Measurements from ENCODE around the gene COPS7A.
A peak's percentile ranks its signal among the peaks of the same experiment; 100 is the strongest.

COPS7A gene

GRCh38 chr12:6723607-6724408 lies at the start of gene COPS7A:
COPS7A (plus strand) TSS chr12:6724046; CDS start chr12:6724657, 611 bp downstream.
- DNase-seq (ENCODE audit: low read depth): peak; percentile 91

DNA sequence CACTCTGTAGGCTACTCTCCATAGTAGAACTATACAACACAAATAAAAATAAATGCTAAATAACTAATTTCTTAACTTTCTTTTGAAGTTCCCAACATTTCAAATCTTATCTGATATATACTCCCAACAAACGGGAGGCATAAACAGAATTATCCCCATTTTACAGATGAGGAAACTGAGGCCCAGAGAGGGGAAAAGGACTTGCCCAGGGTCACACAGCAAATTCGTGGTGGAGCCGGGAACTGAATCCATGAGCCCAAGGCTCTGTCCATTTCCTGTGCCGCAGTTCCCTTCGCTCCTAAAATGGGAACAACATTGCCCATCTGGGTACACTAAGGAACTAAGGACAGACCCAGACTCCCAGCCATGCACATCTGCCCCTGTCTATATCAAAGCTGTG lies 46.9 kb upstream of the COPS7A start:
- DNase-seq (ENCODE audit: low read depth): no peak

DNA sequence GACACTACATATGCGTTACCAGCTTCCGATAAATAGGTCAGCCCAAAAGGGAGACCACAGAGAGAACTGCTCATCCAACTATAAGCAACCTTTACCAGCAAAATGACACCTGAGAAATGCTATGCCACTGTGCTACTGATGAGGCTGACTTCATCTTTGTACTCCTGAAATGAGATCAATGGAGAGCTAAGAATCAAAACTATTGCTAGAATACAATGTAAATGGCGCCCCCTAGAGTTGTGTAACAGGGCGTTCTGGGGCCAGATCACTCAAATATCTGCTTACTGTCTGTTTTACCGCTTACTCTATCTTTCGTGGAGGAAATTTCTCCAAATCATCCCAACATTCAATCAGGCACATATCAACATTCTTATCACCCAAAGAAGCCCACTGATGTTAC lies 39.2 kb upstream of the COPS7A start:
- no peak for DNase-seq (ENCODE audit: low read depth)

GRCh38 chr12:6685814-6686213 lies 38.0 kb upstream of the COPS7A start:
- no peak for DNase-seq (ENCODE audit: low read depth)

GRCh38 chr12:6688543-6688998 lies 35.3 kb upstream of the COPS7A start:
- DNase-seq (ENCODE audit: low read depth): no peak

- DNase-seq (ENCODE audit: low read depth): peak; percentile 91
Observed at GRCh38 chr12:6688999-6689882, 34.6 kb upstream of the COPS7A start, which contains the start of gene ZNF384. ZNF384 (minus strand) TSS chr12:6689375; CDS start chr12:6679520, 9,855 bp downstream.

GRCh38 chr12:6691473-6691872 lies 32.4 kb upstream of the COPS7A start:
- no peak for DNase-seq (ENCODE audit: low read depth)

DNA sequence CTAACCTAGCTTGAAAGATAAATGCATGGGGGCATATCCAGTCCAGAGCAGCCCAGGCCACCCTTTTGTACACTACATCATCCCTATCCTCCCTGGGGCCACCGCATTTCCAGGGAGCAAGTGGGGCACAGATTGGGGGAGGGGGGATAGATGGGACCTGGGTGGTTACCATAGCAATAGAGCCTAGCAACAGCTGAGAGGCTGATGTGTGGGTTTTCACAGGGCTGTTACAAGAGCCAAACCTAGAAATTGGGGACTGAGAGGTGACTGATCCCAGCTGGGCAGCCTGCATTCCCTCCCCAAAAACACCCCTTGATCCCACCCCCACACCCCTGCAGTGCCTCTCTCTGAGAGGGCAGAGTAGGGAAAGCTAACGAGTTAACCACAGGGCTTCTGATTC lies 31.0 kb upstream of the COPS7A start:
- no peak for DNase-seq (ENCODE audit: low read depth)

DNA sequence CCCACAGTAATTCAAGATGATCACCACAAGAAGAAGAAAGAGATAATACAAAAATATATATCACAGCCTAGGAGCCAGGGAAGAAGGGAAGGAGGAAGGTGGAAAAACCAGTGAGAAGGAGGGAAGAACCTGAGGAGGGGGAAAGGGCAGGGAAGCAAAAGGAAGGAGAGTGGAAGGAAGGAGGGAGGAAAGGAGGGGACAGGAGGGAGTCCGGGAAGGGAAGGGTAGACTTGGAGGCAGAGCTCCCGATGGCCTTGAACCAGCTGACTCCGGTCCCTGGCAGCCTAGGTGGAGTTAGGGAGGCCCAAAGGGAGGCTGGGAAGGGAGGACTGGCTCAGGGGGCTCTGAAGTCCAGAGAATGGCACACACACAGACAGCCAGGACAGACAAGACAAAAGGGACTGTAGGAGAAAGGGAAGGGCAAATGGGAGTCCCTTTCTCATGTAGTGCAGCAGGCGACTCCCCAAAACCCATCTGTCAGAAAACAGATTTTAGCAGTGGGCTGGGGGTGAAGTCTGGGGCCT lies 30.0 kb upstream of the COPS7A start:
- no peak for DNase-seq (ENCODE audit: low read depth)

DNA sequence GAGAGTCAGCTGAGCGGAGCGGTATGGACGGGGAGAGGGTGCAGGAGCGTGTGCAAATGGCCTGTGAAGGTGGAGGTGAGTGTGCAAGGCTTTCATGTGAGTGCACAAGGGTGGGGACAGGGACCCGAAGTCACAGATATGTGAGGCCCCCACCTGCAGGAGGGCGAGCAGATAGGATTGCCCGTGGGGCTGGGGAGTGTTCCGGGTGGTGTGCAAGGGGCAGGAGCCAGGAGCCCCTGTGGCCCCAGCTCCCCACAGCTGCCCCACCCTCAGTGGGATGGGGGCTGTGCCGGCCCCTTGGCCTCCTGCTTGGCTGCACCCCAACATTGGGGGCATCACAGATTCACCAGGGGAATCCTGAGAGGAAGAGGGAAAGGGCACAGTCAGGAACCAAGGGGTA lies 29.1 kb upstream of the COPS7A start:
- DNase-seq (ENCODE audit: low read depth): no peak

DNA sequence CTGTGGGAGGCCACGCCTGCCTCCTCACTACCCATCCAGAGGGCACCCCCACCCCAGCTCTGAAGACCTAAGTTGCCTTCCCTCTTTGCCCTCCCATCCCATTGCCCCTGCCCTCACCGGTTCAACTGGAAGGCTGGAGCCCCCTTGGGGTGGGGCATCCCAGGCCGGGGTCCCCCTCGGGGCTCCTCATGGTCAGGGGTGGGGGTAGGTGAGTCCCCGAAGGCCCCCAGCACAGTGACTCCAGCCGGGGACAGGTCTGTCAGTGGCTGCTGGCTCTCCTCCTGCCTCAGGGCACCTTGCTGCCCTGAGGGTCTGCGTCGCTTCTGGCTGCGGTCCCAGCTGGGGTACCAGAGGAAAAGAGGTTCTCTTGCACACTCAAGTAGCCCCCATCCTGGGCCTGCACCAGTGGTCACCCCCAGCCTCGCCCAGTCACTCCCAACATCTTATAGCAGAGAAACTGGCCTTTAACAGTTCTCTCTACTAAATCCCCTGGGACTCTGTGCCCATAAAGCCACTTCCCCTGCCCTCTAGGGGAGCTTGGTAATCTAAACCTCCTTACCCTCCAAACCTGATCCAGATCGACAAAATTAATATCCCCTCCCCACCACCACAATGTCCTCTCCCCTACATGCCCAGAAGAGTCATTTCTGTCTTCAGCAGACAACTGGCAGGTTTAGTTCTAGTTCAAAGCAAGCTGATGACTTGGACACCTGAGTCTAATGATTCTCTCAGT lies 28.4 kb upstream of the COPS7A start:
- no peak for DNase-seq (ENCODE audit: low read depth)

- no peak for DNase-seq (ENCODE audit: low read depth)
Observed at GRCh38 chr12:6696690-6697583, 26.9 kb upstream of the COPS7A start.

GRCh38 chr12:6697584-6698351 lies 26.1 kb upstream of the COPS7A start:
- no peak for DNase-seq (ENCODE audit: low read depth)

DNA sequence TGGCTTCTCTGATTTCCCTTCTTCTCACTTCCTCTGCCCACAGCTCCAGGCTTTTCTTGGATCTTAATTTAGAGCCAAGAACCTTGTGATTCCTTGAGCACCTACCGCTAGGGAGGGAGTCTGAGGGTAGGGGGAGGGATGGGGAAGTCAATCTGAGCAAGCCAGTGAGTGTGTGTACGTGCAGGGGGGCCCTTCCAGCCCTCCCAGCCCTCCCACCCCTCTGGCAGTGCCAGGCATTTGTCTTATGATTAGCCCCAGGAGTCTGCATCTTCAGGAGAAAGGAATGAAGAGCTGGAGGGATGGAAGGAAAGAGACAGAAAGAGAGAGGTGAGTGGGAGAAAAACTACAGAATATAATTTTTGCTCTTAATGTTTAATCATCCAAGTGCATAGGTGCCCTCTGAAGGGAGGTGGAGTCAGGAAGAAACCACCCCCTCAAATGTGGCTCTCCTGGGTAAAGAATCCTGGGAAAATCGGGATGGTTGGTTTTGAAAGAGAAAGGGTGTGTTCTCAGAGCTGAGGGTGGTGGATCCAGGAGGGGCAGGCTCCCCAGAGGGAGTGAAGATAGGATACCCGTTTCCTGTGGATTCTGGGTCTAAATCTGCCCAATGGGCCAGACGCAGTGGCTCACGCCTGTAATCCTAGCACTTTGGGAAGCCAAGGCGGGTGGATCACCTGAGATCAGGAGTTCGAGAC lies 25.3 kb upstream of the COPS7A start:
- no peak for DNase-seq (ENCODE audit: low read depth)

DNA sequence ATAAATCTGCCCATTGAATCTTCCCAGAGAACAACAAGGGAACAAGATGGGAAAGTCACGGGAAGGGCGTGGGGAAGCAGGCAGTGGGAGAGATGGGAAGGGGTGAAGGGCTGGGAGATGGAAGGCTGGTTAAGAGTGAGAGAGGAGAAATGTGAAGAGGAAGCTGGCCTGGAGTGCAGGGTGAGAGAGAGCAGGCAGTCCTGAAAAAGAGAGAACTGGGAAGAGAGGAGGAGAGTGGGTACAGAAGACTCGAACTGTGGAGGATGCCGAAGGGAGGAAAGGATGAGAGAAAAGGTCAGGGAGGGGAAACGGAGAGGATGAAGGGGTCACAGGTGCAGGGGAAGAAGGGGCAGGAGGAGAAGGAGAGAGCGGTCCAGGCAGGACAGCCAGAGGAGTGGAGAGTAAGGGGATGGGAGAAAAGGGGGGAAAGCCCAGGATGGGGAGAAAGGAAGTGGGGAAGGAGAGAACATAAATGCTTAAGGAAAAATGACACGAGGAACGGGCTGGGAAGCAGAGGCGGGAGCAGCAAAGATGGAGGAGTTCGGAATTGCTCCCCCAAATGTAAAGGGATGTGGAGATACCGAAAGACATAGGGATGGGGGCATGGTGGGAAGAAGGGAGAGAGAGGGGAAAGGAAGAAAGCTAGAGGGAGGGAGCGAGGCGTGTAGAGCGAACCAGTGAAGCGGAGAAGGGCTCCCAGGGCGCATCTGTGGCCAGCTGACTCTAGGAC lies 24.4 kb upstream of the COPS7A start:
- DNase-seq (ENCODE audit: low read depth): no peak

GRCh38 chr12:6699989-6700645 lies 23.7 kb upstream of the COPS7A start:
- DNase-seq (ENCODE audit: low read depth): no peak

DNA sequence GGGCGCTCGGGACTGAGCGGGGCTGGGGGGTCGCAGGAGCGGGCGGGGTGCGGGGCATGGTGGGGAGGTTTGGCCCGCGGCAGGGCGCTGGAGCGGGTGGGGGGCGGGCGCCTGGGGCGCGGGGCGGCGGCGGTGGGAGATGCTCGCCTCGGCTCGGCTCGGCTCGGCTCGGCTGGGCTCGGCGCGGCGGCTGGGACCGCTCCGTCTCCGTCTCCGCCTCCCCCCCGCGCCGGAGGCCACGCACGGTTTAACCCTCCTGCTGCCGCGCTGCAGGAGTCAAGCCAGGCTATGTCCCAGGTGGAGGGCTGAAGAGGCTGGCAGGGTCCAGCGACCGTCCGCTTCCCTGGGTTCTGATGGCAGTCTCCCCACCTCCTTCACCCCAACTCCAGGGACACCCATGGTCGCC lies 23.2 kb upstream of the COPS7A start, which contains the start of gene PIANP:
Gene PIANP (minus strand): TSS at position 170 of the 406 bp plus-strand sequence. CDS start 2,754 bp downstream, outside the sequence.
- DNase-seq (ENCODE audit: low read depth): peak; percentile 29
